Stomach smooth muscle (tissue), 2 donors: ENCODE data around the gene HCFC2.
A peak's percentile ranks its signal among the peaks of the same experiment; 100 is the strongest.

Experiments used
- H3K27ac ChIP-seq: one replicate; pipeline ENCODE4 v1.7.0; 2013; ENCODE audit warnings: mild to moderate bottlenecking, low read length, inconsistent platforms
- H3K27me3 ChIP-seq, 2 donors: one replicate each; pipeline ENCODE4 v1.7.0; 2013; ENCODE audit warnings: low read length in 2 of 2; ENCODE audit not compliant: insufficient read depth in 2 of 2, control insufficient read depth in 1 of 2
- H3K36me3 ChIP-seq, 2 donors: one replicate each; pipeline ENCODE4 v1.7.0; 2013; ENCODE audit warnings: low read length in 2 of 2; ENCODE audit not compliant: control insufficient read depth in 2 of 2, insufficient read depth in 2 of 2
- H3K4me1 ChIP-seq: one replicate; pipeline ENCODE4 v1.7.0; 2013; ENCODE audit warnings: low read length; ENCODE audit not compliant: control insufficient read depth, insufficient read depth
- H3K4me3 ChIP-seq, 2 donors: one replicate each; pipeline ENCODE4 v1.7.0; 2013; ENCODE audit warnings: low read length in 2 of 2
- H3K9ac ChIP-seq, 2 donors: one replicate each; pipeline ENCODE4 v1.7.0; 2013; ENCODE audit warnings: low read length in 2 of 2, mild to moderate bottlenecking in 1 of 2
- H3K9me3 ChIP-seq, 2 donors: one replicate each; pipeline ENCODE4 v1.7.0; 2013; ENCODE audit warnings: low read length in 2 of 2; ENCODE audit not compliant: control insufficient read depth in 2 of 2
- donor health status: healthy.
- donor health status: Pancreatic carcinoma.

The HCFC2 gene

GRCh38 chr12:104115587-104115975 lies 51.2 kb downstream of the HCFC2 start:
- H3K4me3 ChIP-seq, result no peak overlapping the region
- no peak overlapping the region for H3K27ac ChIP-seq
- H3K4me1 ChIP-seq, result no peaks in the 10 kb centered on the region
- H3K9ac ChIP-seq, result no peak overlapping the region
- H3K9me3 ChIP-seq, result no peaks in the 10 kb centered on the region
- no peaks in the 10 kb centered on the region for H3K27me3 ChIP-seq
- H3K36me3 ChIP-seq, result peaks cover 5 to 7% of the 10 kb centered on the region in 2 donors

DNA sequence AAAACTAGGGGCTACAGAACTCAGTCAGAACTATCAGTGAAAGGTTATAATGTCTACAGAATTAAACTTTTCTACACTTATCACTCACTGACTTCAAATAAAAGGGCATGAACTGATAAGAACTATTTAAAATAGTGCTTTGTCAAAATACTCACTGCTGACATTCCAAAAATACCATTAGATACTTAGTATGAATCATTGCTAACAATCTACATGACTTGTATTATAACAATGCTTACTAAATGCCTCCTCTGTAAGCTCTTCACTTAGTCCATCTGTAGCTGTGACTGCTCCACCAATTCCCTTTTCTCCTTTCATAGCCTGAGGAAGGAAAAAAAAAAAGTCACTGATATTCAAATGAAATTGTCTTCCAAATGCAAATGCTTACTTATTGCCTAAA lies 56.7 kb downstream of the HCFC2 start:
- Histone ChIP-seq H3K27me3 (no peaks in the 10 kb centered on the region), H3K36me3 (peaks cover 4 to 14% of the 10 kb centered on the region in 2 donors), H3K9ac (no peak overlapping the region), H3K9me3 (no peaks in the 10 kb centered on the region), H3K4me1 (no peaks in the 10 kb centered on the region), H3K4me3 (no peak overlapping the region), H3K27ac (no peak overlapping the region)

GRCh38 chr12:104122298-104122697 lies 58.0 kb downstream of the HCFC2 start:
- no peaks in the 10 kb centered on the region for H3K9me3 ChIP-seq
- peaks cover 2 to 8% of the 10 kb centered on the region in 2 donors for H3K36me3 ChIP-seq
- H3K4me3 ChIP-seq, result no peak overlapping the region
- H3K27me3 ChIP-seq, result no peaks in the 10 kb centered on the region
- H3K9ac ChIP-seq, result no peak overlapping the region
- H3K4me1 ChIP-seq, result no peaks in the 10 kb centered on the region
- H3K27ac ChIP-seq, result no peak overlapping the region

DNA sequence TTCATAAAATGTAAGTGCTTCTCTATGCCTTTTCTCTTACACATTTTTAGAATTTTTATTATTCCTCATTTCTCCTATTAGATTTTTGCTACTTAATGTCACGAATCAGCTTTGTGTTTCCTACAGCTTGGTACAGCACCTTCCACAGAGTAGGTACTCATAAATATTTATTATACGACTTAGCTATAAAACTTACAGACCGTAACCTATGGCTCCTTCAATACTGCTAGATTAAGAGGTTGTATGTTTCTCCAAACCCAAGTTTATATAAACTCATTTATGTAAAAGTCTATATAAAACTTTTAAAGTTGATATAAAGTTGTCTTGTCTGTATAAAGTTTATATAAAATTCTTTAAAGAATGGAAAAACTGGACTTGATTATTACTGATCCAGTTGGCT lies 62.2 kb downstream of the HCFC2 start:
- Histone ChIP-seq H3K9ac (no peak overlapping the region), H3K36me3 (peaks cover 10 to 15% of the 10 kb centered on the region in 2 donors), H3K9me3 (no peaks in the 10 kb centered on the region), H3K27me3 (no peaks in the 10 kb centered on the region), H3K4me3 (no peak overlapping the region), H3K27ac (no peak overlapping the region), H3K4me1 (peaks cover 6% of the 10 kb centered on the region)

DNA sequence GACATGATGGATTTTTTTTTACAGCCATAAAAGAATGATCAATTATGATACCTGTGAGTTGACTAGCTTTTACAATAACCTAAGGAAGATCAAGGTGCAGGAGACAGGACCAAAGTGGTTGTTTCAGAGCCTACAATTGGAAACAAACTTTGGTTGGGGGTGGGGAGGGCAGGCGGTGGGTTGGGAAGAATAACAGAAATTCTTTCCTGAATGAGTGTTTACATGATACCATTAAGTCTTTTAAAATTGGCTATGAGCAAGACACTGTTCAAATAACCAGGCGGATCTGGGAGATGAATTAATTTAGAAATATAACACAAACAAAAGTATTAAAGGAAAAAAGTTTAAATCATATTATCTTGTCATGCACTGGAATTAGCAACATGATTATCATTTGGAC lies 66.4 kb downstream of the HCFC2 start:
- Histone ChIP-seq H3K4me3 (no peak overlapping the region), H3K36me3 (peaks cover 15 to 21% of the 10 kb centered on the region in 2 donors), H3K9me3 (no peaks in the 10 kb centered on the region), H3K27me3 (no peaks in the 10 kb centered on the region), H3K4me1 (peaks cover 18% of the 10 kb centered on the region), H3K27ac (no peak overlapping the region), H3K9ac (no peak overlapping the region)

DNA sequence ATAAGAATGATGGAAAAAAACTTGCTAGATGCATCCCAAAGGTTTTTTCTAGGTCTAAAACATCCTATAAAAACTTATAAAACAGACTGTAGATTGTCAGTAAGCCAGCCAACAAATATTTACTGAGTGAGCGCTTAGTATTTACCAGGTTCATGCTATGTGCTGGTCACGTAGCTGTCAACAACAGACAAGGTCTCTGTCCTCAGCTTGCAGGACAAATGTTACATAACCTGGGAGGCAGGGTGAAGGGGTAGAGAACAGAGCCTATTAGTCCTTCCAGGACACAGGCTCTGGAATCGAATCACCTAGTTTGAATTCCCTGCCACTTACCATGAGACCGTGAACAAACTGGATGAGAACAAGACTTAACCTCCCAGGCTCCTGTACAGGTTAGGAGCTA lies 67.3 kb downstream of the HCFC2 start:
- Histone ChIP-seq H3K27ac (no peak overlapping the region), H3K27me3 (no peaks in the 10 kb centered on the region), H3K9ac (peak overlapping the region in 1 of 2 donors; percentile 13), H3K4me3 (no peak overlapping the region), H3K9me3 (no peaks in the 10 kb centered on the region), H3K4me1 (peaks cover 18% of the 10 kb centered on the region), H3K36me3 (peaks cover 14 to 18% of the 10 kb centered on the region in 2 donors)

DNA sequence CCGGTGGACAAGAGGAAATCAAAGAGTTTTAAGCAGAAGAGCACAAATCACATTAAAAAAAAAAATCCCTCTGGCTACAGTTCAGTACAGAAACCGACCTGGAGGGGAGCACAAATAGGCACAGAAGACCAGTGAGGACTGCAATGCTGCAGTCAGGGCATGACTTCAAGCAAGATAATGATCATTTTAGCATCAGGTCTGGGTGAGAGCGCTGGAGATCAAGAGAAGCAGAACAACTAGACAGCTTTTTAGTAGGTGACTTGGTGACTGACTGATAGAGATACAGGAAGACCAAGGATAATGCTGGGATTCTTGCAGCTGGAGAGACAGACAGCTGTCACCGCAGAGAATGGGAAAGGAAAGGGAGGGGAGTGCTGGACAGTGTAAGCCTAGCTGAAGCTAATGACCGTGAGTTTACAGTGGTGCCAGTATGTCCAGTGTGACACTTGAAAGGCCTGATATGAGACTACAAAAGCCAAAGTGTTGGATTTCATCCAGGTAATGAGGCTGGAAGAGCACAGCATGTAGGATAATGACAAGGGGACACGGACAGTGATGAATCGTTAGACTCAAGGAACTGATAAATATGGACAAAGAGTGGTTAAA lies 68.1 kb downstream of the HCFC2 start:
- Histone ChIP-seq H3K9ac (no peak overlapping the region), H3K27ac (no peak overlapping the region), H3K36me3 (peaks cover 14 to 18% of the 10 kb centered on the region in 2 donors), H3K27me3 (no peaks in the 10 kb centered on the region), H3K4me1 (peaks cover 18% of the 10 kb centered on the region), H3K9me3 (no peaks in the 10 kb centered on the region), H3K4me3 (no peak overlapping the region)

DNA sequence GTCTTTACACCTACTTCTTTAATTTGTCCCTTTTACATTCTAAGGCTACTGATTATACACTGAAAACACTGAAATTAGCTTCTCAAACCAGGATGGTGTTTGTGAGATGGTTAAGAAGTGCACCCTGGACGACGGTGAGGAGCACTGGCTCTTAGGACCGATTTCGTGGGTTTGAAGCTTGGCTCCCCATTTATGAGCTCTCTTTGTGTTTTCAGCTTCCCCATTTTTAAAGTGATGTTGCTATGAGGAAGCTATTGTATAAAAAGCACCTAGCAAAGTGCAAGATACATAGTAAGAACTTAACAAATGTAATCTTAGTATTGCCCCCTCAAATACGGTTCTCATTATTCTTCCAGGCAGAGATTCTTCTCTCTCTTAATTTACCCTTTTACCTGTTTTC lies 69.0 kb downstream of the HCFC2 start:
- no peak overlapping the region for H3K27ac ChIP-seq

GRCh38 chr12:104133866-104134265 lies 69.5 kb downstream of the HCFC2 start:
- Histone ChIP-seq H3K27ac (no peak overlapping the region), H3K36me3 (peaks cover 11 to 17% of the 10 kb centered on the region in 2 donors), H3K9me3 (no peaks in the 10 kb centered on the region), H3K4me1 (peaks cover 24% of the 10 kb centered on the region), H3K4me3 (no peak overlapping the region), H3K27me3 (no peaks in the 10 kb centered on the region), H3K9ac (no peak overlapping the region)

More for the DNA sequence above, 69.0 kb downstream of the HCFC2 start:
- peaks cover 12 to 18% of the 10 kb centered on the region in 2 donors for H3K36me3 ChIP-seq
- no peak overlapping the region for H3K9ac ChIP-seq
- no peak overlapping the region for H3K4me3 ChIP-seq
- H3K4me1 ChIP-seq, result peaks cover 19% of the 10 kb centered on the region
- H3K27me3 ChIP-seq, result no peaks in the 10 kb centered on the region
- H3K9me3 ChIP-seq, result no peaks in the 10 kb centered on the region

DNA sequence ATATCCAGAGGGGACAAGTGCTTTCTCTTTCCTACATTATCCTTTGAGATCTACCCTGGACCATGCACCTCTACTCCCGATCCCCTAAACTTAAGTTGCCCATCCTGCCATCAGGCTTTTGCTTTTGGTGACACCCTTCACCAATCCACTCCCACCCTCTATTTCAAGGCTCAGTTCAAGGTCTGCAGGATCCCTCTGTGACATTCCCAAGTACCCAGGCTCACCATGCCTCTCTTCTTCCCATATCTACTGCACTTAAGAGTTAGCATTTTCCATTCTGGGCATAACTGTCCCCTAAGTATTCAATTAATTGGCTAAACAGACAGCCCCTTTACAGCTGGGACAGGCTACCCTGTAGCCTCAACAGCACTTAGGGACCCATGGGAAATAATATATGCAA lies 70.6 kb downstream of the HCFC2 start:
- H3K9ac ChIP-seq, result no peak overlapping the region
- no peak overlapping the region for H3K4me3 ChIP-seq
- peaks cover 29% of the 10 kb centered on the region for H3K4me1 ChIP-seq
- H3K36me3 ChIP-seq, result peaks cover 6 to 11% of the 10 kb centered on the region in 2 donors
- H3K27me3 ChIP-seq, result no peaks in the 10 kb centered on the region
- H3K27ac ChIP-seq, result no peak overlapping the region
- H3K9me3 ChIP-seq, result no peaks in the 10 kb centered on the region

DNA sequence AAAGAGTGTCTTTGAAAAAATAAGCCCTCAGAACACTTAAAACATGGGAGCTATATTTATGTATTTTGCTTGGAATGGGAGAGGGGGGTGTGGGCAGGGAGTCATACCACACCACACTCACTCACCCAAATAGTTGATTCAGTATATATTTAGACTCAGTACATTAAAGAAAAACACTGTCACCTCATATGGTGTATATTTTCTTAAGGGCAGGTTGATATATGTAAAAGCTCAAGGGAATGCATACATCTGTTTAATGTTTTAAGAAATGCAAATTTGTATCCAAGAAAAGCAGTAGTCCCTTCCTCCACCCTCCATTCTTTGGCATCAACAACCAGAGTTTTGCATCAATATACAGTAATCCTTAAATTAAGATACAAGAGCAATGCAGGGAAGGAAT lies 72.2 kb downstream of the HCFC2 start:
- Histone ChIP-seq H3K9ac (peak overlapping the region; percentile 69 to 92), H3K9me3 (no peaks in the 10 kb centered on the region), H3K27ac (peak overlapping the region; percentile 86), H3K27me3 (no peaks in the 10 kb centered on the region), H3K36me3 (peaks cover 5 to 11% of the 10 kb centered on the region in 2 donors), H3K4me1 (peaks cover 22% of the 10 kb centered on the region), H3K4me3 (peak overlapping the region; percentile 83 to 86)
